ENCODE results near the gene CCDC190. TPM values are rescaled to one million over a fixed set of nuclear protein-coding genes. Genes with fewer than 3 reads are reported as not detected.
"Not testable (repeated sequence)": the region's sequence is repeated elsewhere in the genome, so short reads cannot be mapped to it uniquely, and the experiment has no call there.

The CCDC190 gene
- polyA plus RNA-seq, 1 donor from 2014 or later, result not detected

- no peak overlapping the region for H3K27ac Mint-ChIP-seq
- no peaks in the 10 kb centered on the region for H3K36me3 Mint-ChIP-seq
- no peaks in the 10 kb centered on the region for H3K9me3 Mint-ChIP-seq
These were observed 25.7 kb upstream of the CCDC190 start for GRCh38 chr1:162886705-162887104.

GRCh38 chr1:162885265-162885664, 24.3 kb upstream of the CCDC190 start:
- Mint-ChIP-seq H3K9me3 (no peaks in the 10 kb centered on the region), H3K27ac (no peak overlapping the region), H3K4me3 (no peak overlapping the region), H3K4me1 (no peaks in the 10 kb centered on the region), H3K36me3 (no peaks in the 10 kb centered on the region), H3K27me3 (peaks cover 12% of the 10 kb centered on the region)

More at GRCh38 chr1:162886705-162887104, 25.7 kb upstream of the CCDC190 start:
- peaks cover 12% of the 10 kb centered on the region for H3K27me3 Mint-ChIP-seq
- no peaks in the 10 kb centered on the region for H3K4me1 Mint-ChIP-seq
- H3K4me3 Mint-ChIP-seq, result no peak overlapping the region

GRCh38 chr1:162884831-162885230, 23.9 kb upstream of the CCDC190 start:
- no peak overlapping the region for H3K27ac Mint-ChIP-seq
- no peaks in the 10 kb centered on the region for H3K9me3 Mint-ChIP-seq
- H3K4me1 Mint-ChIP-seq, result no peaks in the 10 kb centered on the region
- no peak overlapping the region for H3K4me3 Mint-ChIP-seq
- H3K27me3 Mint-ChIP-seq, result peaks cover 12% of the 10 kb centered on the region
- H3K36me3 Mint-ChIP-seq, result no peaks in the 10 kb centered on the region

GRCh38 chr1:162882248-162882674, 21.3 kb upstream of the CCDC190 start:
- H3K27me3 Mint-ChIP-seq, result peaks cover 10% of the 10 kb centered on the region

GRCh38 chr1:162881590-162881989, 20.6 kb upstream of the CCDC190 start:
- Mint-ChIP-seq H3K9me3 (peaks cover 0 to 2% (median 0%) of the 10 kb centered on the region in 3 donors), H3K36me3 (no peaks in the 10 kb centered on the region), H3K27me3 (peaks cover 10% of the 10 kb centered on the region), H3K27ac (no peak overlapping the region), H3K4me3 (no peak overlapping the region), H3K4me1 (no peaks in the 10 kb centered on the region)

More at GRCh38 chr1:162882248-162882674, 21.3 kb upstream of the CCDC190 start:
- no peaks in the 10 kb centered on the region for H3K36me3 Mint-ChIP-seq
- H3K27ac Mint-ChIP-seq, result no peak overlapping the region
- peaks cover 0 to under 1% (median 0%) of the 10 kb centered on the region in 3 donors for H3K9me3 Mint-ChIP-seq
- no peak overlapping the region for H3K4me3 Mint-ChIP-seq
- H3K4me1 Mint-ChIP-seq, result no peaks in the 10 kb centered on the region

- H3K36me3 Mint-ChIP-seq, H3K4me3 Mint-ChIP-seq, H3K4me1 Mint-ChIP-seq, H3K27ac Mint-ChIP-seq, H3K9me3 Mint-ChIP-seq: not testable (repeated sequence)
- H3K27me3 Mint-ChIP-seq, result peaks cover 10% of the 10 kb centered on the region
These were observed 19.6 kb upstream of the CCDC190 start for GRCh38 chr1:162880617-162881016.

- H3K27ac Mint-ChIP-seq, result no peak overlapping the region
- H3K9me3 Mint-ChIP-seq, result peaks cover 0 to 4% (median 2%) of the 10 kb centered on the region in 3 donors
- H3K27me3 Mint-ChIP-seq, result peaks cover 9% of the 10 kb centered on the region
- no peak overlapping the region for H3K4me3 Mint-ChIP-seq
- H3K36me3 Mint-ChIP-seq, result no peaks in the 10 kb centered on the region
- no peaks in the 10 kb centered on the region for H3K4me1 Mint-ChIP-seq
These were observed 17.1 kb upstream of the CCDC190 start for GRCh38 chr1:162878000-162878596.

GRCh38 chr1:162877412-162877811, 16.4 kb upstream of the CCDC190 start:
- Mint-ChIP-seq H3K4me3 (no peak overlapping the region), H3K36me3 (no peaks in the 10 kb centered on the region), H3K27me3 (peaks cover 9% of the 10 kb centered on the region), H3K27ac (no peak overlapping the region), H3K4me1 (no peaks in the 10 kb centered on the region), H3K9me3 (peaks cover 0 to 7% (median 4%) of the 10 kb centered on the region in 3 donors)

GRCh38 chr1:162876751-162877150, 15.8 kb upstream of the CCDC190 start:
- no peaks in the 10 kb centered on the region for H3K4me1 Mint-ChIP-seq
- H3K4me3 Mint-ChIP-seq, result no peak overlapping the region
- no peaks in the 10 kb centered on the region for H3K36me3 Mint-ChIP-seq
- H3K27me3 Mint-ChIP-seq, result peaks cover 5% of the 10 kb centered on the region
- H3K27ac Mint-ChIP-seq, result no peak overlapping the region
- peaks cover 3 to 7% (median 6%) of the 10 kb centered on the region in 3 donors for H3K9me3 Mint-ChIP-seq

GRCh38 chr1:162873671-162874666, 13.0 kb upstream of the CCDC190 start:
- H3K9me3 Mint-ChIP-seq, result peaks cover 6 to 12% (median 9%) of the 10 kb centered on the region in 3 donors
- no peaks in the 10 kb centered on the region for H3K36me3 Mint-ChIP-seq
- no peak overlapping the region for H3K27ac Mint-ChIP-seq
- H3K27me3 Mint-ChIP-seq, result peaks cover 5% of the 10 kb centered on the region
- no peaks in the 10 kb centered on the region for H3K4me1 Mint-ChIP-seq
- H3K4me3 Mint-ChIP-seq, result no peak overlapping the region

- peaks cover 6 to 12% (median 9%) of the 10 kb centered on the region in 3 donors for H3K9me3 Mint-ChIP-seq
- H3K36me3 Mint-ChIP-seq, result no peaks in the 10 kb centered on the region
- H3K27ac Mint-ChIP-seq, result no peak overlapping the region
- H3K4me3 Mint-ChIP-seq, result no peak overlapping the region
- H3K4me1 Mint-ChIP-seq, result no peaks in the 10 kb centered on the region
- H3K27me3 Mint-ChIP-seq, result peaks cover 5% of the 10 kb centered on the region
These were observed 12.0 kb upstream of the CCDC190 start for GRCh38 chr1:162872981-162873380.

GRCh38 chr1:162871417-162871816, 10.4 kb upstream of the CCDC190 start:
- H3K27me3 Mint-ChIP-seq, H3K4me1 Mint-ChIP-seq, H3K36me3 Mint-ChIP-seq, H3K27ac Mint-ChIP-seq, H3K4me3 Mint-ChIP-seq: not testable (repeated sequence)
- peaks cover 6 to 12% (median 9%) of the 10 kb centered on the region in 3 donors for H3K9me3 Mint-ChIP-seq

GRCh38 chr1:162868972-162869371, 8.0 kb upstream of the CCDC190 start:
- H3K9me3 Mint-ChIP-seq, result peaks cover 6 to 14% (median 9%) of the 10 kb centered on the region in 3 donors
- no peaks in the 10 kb centered on the region for H3K36me3 Mint-ChIP-seq
- no peak overlapping the region for H3K4me3 Mint-ChIP-seq
- H3K27me3 Mint-ChIP-seq, result peaks cover 5% of the 10 kb centered on the region
- H3K4me1 Mint-ChIP-seq, result no peaks in the 10 kb centered on the region
- no peak overlapping the region for H3K27ac Mint-ChIP-seq

- H3K27ac Mint-ChIP-seq, result no peak overlapping the region
These were observed 650 bp upstream of the CCDC190 start for GRCh38 chr1:162861625-162862024.

GRCh38 chr1:162859191-162859590, 1.8 kb downstream of the CCDC190 start:
- peaks cover 9% of the 10 kb centered on the region for H3K27me3 Mint-ChIP-seq
- H3K4me1 Mint-ChIP-seq, result no peaks in the 10 kb centered on the region
- peaks cover 0 to 3% (median 0%) of the 10 kb centered on the region in 3 donors for H3K9me3 Mint-ChIP-seq
- peaks cover 1% of the 10 kb centered on the region for H3K36me3 Mint-ChIP-seq
- no peak overlapping the region for H3K4me3 Mint-ChIP-seq
- no peak overlapping the region for H3K27ac Mint-ChIP-seq

More at GRCh38 chr1:162861625-162862024, 650 bp upstream of the CCDC190 start:
- H3K9me3 Mint-ChIP-seq, result peaks cover 0 to 3% (median 0%) of the 10 kb centered on the region in 3 donors
- H3K36me3 Mint-ChIP-seq, result peaks cover 1% of the 10 kb centered on the region
- H3K27me3 Mint-ChIP-seq, result peaks cover 9% of the 10 kb centered on the region
- H3K4me1 Mint-ChIP-seq, result no peaks in the 10 kb centered on the region
- no peak overlapping the region for H3K4me3 Mint-ChIP-seq
